Measurements from ENCODE around the gene KTN1. TPM values are rescaled to one million over a fixed set of nuclear protein-coding genes. Genes with fewer than 3 reads are reported as not detected.

KTN1 gene
- total and polyA plus RNA-seq, 2 experiments from 2014 or later = 124 to 607 TPM

DNA sequence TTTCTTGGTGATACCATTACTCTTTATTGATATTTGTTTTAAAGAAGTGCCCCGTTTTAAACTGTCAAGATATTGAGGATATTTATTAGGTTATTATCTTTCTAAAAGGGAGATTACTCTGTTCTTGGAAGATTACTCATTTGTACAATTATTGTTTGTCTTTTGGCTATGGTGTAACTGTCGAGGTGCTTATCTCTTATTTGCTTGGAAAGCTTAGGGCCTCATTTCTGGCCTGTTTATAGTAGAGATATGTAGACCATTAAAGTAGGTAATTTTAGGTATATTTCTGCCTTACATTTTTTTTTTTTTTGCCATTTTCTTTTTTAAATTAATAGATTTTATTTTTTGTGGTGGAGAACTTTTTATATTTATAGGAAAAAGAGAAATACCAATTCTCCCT, 74.2 kb downstream of the KTN1 start:
- no peak for ATAC-seq
- no peaks in the 10 kb centered on the region for H3F3A ChIP-seq (replicated peaks; ENCODE audit: low read depth)
- no peaks in the 10 kb centered on the region for H4K20me1 ChIP-seq (replicated peaks; ENCODE audit: insufficient read depth)
- H3K27ac ChIP-seq (ENCODE audit: low read depth) = no peak overlapping the region
- H3K4me2 ChIP-seq = no peak overlapping the region
- H3K4me1 ChIP-seq (ENCODE audit: insufficient read depth) = no peaks in the 10 kb centered on the region
- H2AFZ ChIP-seq = no peak overlapping the region
- Mint-ChIP-seq H3K36me3 (ENCODE audit: low read depth) (peaks cover 61% of the 10 kb centered on the region), H3K27ac (no peak overlapping the region), H3K9me3 (no peaks in the 10 kb centered on the region), H3K27me3 (ENCODE audit: insufficient read depth, low read depth, poor library complexity) (no peaks in the 10 kb centered on the region), H3K4me3 (no peak overlapping the region), H3K4me1 (no peaks in the 10 kb centered on the region)
- H3K9me2 ChIP-seq (ENCODE audit: insufficient read depth) = no peaks in the 10 kb centered on the region
- H3K4me3 ChIP-seq = no peak overlapping the region
- no peaks in the 10 kb centered on the region for H3K79me2 ChIP-seq (replicated peaks; ENCODE audit: insufficient read depth)
- DNase-seq (ENCODE audit: low spot score) = no peak
- H3K36me3 ChIP-seq (ENCODE audit: insufficient read depth) = peaks cover 30% of the 10 kb centered on the region; the same call in 1 of the 2 replicates
- TF ChIP-seq NANOG (IDR thresholded peaks at IDR 0.05; ENCODE audit: borderline replicate concordance) (no peak), JUNB (IDR thresholded peaks at IDR 0.05; ENCODE audit: unreplicated experiment) (no peak), STAT1 (IDR thresholded peaks at IDR 0.05; ENCODE audit: unreplicated experiment) (no peak)
- TF ChIP-seq, protein P1, sequence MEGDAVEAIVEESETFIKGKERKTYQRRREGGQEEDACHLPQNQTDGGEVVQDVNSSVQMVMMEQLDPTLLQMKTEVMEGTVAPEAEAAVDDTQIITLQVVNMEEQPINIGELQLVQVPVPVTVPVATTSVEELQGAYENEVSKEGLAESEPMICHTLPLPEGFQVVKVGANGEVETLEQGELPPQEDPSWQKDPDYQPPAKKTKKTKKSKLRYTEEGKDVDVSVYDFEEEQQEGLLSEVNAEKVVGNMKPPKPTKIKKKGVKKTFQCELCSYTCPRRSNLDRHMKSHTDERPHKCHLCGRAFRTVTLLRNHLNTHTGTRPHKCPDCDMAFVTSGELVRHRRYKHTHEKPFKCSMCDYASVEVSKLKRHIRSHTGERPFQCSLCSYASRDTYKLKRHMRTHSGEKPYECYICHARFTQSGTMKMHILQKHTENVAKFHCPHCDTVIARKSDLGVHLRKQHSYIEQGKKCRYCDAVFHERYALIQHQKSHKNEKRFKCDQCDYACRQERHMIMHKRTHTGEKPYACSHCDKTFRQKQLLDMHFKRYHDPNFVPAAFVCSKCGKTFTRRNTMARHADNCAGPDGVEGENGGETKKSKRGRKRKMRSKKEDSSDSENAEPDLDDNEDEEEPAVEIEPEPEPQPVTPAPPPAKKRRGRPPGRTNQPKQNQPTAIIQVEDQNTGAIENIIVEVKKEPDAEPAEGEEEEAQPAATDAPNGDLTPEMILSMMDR (conservative IDR thresholded peaks at IDR 0.05; ENCODE audit: low read depth in 2 of 2) = no peak
- H3K27me3 ChIP-seq (ENCODE audit: insufficient read depth) = no peaks in the 10 kb centered on the region

DNA sequence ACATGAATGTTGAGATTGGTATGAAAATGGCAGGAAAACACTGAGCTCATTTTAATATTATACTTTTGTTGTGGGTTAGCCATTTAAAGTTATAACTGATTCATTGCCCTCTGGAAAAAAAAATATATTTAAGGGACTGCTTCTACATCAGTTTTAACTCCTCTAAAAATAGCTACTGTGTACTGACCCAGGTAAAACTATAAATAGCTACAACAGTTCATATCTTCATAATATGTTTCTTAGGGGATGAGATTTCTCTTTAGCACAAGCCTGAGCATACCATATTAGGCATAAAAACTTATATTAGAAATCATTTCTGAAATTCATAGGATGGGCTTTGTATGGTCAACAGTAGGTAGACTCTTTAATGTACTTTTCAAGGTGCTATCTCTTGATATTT, 81.0 kb downstream of the KTN1 start:
- no peaks in the 10 kb centered on the region for H3K4me1 Mint-ChIP-seq
- H3K27ac Mint-ChIP-seq = no peak overlapping the region
- no peak overlapping the region for H2AFZ ChIP-seq
- H4K20me1 ChIP-seq (replicated peaks; ENCODE audit: insufficient read depth) = no peaks in the 10 kb centered on the region
- no peak overlapping the region for H3K4me3 Mint-ChIP-seq
- no peaks in the 10 kb centered on the region for H3K9me3 Mint-ChIP-seq
- ATAC-seq (no peak), DNase-seq (ENCODE audit: low spot score) (no peak)
- peaks cover 12% of the 10 kb centered on the region; the same call in 1 of the 2 replicates for H3K36me3 ChIP-seq (ENCODE audit: insufficient read depth)
- peaks cover 44% of the 10 kb centered on the region for H3K36me3 Mint-ChIP-seq (ENCODE audit: low read depth)
- no peak for TF ChIP-seq POLR2AphosphoS5 (IDR thresholded peaks at IDR 0.05; ENCODE audit: low read depth)
- no peak for TF ChIP-seq NANOG (IDR thresholded peaks at IDR 0.05; ENCODE audit: borderline replicate concordance)
- TF ChIP-seq, protein P2, sequence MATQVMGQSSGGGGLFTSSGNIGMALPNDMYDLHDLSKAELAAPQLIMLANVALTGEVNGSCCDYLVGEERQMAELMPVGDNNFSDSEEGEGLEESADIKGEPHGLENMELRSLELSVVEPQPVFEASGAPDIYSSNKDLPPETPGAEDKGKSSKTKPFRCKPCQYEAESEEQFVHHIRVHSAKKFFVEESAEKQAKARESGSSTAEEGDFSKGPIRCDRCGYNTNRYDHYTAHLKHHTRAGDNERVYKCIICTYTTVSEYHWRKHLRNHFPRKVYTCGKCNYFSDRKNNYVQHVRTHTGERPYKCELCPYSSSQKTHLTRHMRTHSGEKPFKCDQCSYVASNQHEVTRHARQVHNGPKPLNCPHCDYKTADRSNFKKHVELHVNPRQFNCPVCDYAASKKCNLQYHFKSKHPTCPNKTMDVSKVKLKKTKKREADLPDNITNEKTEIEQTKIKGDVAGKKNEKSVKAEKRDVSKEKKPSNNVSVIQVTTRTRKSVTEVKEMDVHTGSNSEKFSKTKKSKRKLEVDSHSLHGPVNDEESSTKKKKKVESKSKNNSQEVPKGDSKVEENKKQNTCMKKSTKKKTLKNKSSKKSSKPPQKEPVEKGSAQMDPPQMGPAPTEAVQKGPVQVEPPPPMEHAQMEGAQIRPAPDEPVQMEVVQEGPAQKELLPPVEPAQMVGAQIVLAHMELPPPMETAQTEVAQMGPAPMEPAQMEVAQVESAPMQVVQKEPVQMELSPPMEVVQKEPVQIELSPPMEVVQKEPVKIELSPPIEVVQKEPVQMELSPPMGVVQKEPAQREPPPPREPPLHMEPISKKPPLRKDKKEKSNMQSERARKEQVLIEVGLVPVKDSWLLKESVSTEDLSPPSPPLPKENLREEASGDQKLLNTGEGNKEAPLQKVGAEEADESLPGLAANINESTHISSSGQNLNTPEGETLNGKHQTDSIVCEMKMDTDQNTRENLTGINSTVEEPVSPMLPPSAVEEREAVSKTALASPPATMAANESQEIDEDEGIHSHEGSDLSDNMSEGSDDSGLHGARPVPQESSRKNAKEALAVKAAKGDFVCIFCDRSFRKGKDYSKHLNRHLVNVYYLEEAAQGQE (IDR thresholded peaks at IDR 0.05; ENCODE audit: unreplicated experiment) = no peak
- no peak for TF ChIP-seq JUNB (IDR thresholded peaks at IDR 0.05; ENCODE audit: unreplicated experiment)
- no peak for TF ChIP-seq ZNF114 (CRISPR knock-in tag; IDR thresholded peaks at IDR 0.05)
- TF ChIP-seq EZH2 (IDR thresholded peaks at IDR 0.05; ENCODE audit: low read depth, unreplicated experiment) = no peak
- TF ChIP-seq, protein P3, sequence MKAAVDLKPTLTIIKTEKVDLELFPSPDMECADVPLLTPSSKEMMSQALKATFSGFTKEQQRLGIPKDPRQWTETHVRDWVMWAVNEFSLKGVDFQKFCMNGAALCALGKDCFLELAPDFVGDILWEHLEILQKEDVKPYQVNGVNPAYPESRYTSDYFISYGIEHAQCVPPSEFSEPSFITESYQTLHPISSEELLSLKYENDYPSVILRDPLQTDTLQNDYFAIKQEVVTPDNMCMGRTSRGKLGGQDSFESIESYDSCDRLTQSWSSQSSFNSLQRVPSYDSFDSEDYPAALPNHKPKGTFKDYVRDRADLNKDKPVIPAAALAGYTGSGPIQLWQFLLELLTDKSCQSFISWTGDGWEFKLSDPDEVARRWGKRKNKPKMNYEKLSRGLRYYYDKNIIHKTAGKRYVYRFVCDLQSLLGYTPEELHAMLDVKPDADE (IDR thresholded peaks at IDR 0.05) = no peak
- TF ChIP-seq, protein P1 (conservative IDR thresholded peaks at IDR 0.05; ENCODE audit: low read depth in 2 of 2) = no peak
- no peak for TF ChIP-seq STAT1 (IDR thresholded peaks at IDR 0.05; ENCODE audit: unreplicated experiment)
- no peak for TF ChIP-seq CREB1 (CRISPR knock-in tag; IDR thresholded peaks at IDR 0.05; ENCODE audit: low read depth)
- H3F3A ChIP-seq (replicated peaks; ENCODE audit: low read depth) = no peaks in the 10 kb centered on the region
- H3K79me2 ChIP-seq (replicated peaks; ENCODE audit: insufficient read depth) = no peaks in the 10 kb centered on the region
- H3K4me2 ChIP-seq = no peak overlapping the region
- H3K4me3 ChIP-seq = no peak overlapping the region
- no peak overlapping the region for H3K27ac ChIP-seq (ENCODE audit: low read depth)
- H3K27me3 Mint-ChIP-seq (ENCODE audit: insufficient read depth, low read depth, poor library complexity) = no peaks in the 10 kb centered on the region
- H3K27me3 ChIP-seq (ENCODE audit: insufficient read depth) = no peaks in the 10 kb centered on the region
- no peaks in the 10 kb centered on the region for H3K4me1 ChIP-seq (ENCODE audit: insufficient read depth)
- H3K9me2 ChIP-seq (ENCODE audit: insufficient read depth) = no peaks in the 10 kb centered on the region
